Gastroesophageal sphincter (tissue), 3 donors: Measurements from ENCODE around the gene NAA10.
A peak's percentile ranks its signal among the peaks of the same experiment; 100 is the strongest.

ENCODE experiments used
- CTCF ChIP-seq, 4 experiments: fragments of 200-600 bp in 2 of 4; fragments of 450-650 bp in 2 of 4; sonication (generic) in 1 of 4; IDR thresholded peaks; one replicate each; pipeline ENCODE4 v1.5.1; 2017 to 2019; ENCODE audit warnings: antibody characterized with exemption in 4 of 4, mild to moderate bottlenecking in 2 of 4, moderate library complexity in 2 of 4
- EP300 ChIP-seq: sonication (generic); formaldehyde crosslinking; IDR thresholded peaks from one replicate; pipeline ENCODE4 v1.6.1; 2017; ENCODE audit warnings: antibody characterized with exemption, mild to moderate bottlenecking
- POLR2A ChIP-seq, 2 donors: fragments of 450-650 bp; IDR thresholded peaks; one replicate each; pipeline ENCODE4 v1.6.1; 2017; ENCODE audit warnings: antibody characterized with exemption in 2 of 2, mild to moderate bottlenecking in 2 of 2, moderate library complexity in 1 of 2
- POLR2AphosphoS5 ChIP-seq: sonication (generic); formaldehyde crosslinking; IDR thresholded peaks from one replicate; pipeline ENCODE4 v1.6.1; 2017; ENCODE audit warnings: antibody characterized with exemption

GRCh38 chrX:153947009-153947769 lies 12.4 kb upstream of the NAA10 start:
- TF ChIP-seq POLR2A (IDR thresholded peaks at IDR 0.05) (no peak), CTCF (IDR thresholded peaks at IDR 0.05) (peak in 3 of 4 experiments; percentile 73 to 87 (median 79)), POLR2AphosphoS5 (no peak), EP300 (no peak)
